NAMALWA (cell line): ENCODE data around the gene SPATA3.
"Not testable (repeated sequence)": the region's sequence is repeated elsewhere in the genome, so short reads cannot be mapped to it uniquely, and the experiment has no call there.

Experiments
- DNase-seq: peaks from one replicate; pipeline ENCODE4 v3.0.0-alpha.2; 2015; ENCODE audit warnings: low spot score

Gene SPATA3

DNA sequence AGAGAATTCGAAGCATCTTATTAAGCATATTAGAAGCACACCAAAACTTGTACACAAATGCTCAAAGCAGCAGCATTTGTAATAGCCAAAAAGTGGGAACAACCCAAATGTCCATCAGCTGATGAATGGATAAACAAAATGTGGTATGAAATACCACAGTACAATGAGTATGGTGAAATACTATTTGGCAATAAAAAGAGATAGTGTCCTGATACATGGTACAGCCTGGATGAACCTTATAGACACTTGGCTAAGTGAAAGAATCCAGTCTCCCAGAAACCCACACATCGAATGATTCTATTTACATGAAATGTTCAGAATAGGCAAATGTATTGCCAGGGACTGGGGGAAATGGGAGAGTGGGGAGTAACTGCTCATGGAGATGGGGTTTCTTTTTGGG, 3.0 kb downstream of the SPATA3 start:
- no peak for DNase-seq

DNA sequence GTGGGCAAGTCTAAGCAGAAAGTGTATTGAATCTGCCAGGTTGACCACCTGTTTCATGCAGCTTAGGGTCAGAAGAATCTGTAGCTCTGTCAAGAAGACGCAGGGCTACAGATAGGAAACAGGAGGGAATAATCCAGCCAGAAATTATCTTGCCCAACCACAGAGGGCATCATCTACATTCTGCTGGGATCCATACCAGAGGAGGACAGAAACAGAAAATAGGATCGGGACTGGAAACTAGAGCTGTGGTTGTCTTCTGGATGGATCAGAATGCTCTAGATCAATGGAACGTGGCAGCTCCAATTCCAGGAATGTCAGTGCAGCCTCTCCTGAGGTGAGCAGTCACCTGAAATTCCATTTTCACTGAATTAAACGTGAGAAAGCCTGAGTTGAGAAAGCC, 3.6 kb downstream of the SPATA3 start:
- DNase-seq = no peak

DNA sequence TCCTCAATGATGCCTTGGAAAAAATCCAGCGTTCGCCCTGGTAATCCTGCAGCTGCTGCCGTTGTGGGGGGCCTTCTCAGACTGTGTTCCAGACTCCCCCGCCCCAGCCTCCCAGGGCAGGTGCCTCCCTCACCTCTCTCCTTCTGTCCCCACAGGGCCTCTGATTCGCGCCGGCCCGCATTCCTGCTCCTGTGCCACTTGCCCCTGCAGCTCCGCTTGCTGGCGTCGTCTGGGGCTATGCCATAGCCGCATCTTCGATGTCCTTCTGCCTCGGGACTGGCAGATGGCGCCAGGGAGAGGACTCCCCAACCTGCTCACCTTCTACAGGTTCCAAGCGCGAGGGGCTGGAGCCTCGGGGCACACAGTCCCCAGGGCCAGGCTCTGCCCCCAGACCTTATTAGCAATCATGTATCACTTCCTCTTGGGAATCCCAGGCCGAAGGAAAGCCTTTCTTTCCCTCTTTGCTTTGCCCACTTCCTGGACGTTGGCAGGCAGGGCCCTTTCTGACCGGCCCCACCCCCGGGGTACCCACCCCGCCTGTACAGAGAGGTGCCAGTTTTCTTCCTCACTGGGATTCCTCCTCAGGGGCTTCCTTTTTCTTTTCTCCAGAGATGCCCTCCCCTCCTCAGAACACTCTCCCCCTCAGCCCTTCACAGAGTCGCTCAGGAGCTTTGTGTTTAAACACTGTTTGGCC, 4.4 kb downstream of the SPATA3 start:
- no peak for DNase-seq

DNA sequence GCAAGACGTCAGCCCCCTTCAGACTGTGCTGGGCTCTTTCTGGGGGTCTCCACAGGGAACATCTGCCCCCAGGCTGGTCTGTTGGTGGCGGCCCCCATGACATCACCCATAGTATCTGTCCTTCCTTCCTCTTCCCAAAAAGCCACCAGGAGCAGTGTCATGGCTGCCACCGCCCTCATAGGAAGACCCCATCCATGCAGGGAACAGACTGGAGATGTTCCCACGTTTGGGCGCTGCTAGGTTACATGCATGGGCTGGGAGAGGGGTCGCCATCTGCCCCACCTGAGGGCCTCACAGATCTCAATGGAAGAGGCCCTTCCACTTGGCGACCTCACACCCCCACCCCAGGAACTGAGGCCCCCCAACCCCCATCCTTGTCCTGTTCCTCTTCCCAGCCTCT, 5.1 kb downstream of the SPATA3 start:
- no peak for DNase-seq

DNA sequence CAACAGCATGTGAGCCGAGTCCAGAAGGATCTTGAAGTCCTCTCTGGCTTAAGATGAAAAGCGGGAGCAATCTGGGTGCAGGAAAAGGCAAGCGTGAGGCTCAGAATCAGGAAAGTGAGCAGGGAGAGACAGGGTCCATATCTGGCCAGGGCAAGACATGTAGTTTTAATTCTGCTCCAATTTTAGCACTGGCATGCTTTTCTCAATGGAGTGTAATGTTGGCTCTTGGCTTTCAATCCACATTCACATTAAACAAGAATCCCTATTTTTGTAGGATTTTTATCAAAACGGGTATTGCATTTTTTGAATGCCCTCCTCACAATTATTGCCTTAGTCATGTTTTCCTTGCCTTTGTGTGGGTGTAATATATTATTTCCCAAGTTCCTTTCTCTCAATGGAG, 6.0 kb downstream of the SPATA3 start:
- no peak for DNase-seq

DNA sequence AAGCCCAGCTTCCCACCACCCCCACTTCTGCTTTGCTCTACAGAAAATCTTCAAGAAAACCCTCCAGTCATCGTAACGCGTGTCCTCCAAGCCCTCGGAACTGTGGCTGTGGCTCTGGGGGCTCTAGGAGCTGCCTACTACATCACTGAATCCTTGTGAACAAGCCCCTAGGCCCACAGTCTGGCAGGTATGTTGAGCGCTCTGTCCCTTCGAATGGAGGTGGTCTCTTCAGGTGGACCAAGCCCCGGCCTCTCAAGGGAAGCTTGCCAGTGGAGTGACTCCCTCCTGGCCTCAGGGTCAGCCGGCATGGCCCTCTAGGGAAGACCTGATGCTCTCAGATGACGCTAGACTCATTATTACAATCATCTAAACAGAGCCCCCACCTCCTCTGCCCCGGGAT, 6.7 kb downstream of the SPATA3 start:
- DNase-seq = no peak

DNA sequence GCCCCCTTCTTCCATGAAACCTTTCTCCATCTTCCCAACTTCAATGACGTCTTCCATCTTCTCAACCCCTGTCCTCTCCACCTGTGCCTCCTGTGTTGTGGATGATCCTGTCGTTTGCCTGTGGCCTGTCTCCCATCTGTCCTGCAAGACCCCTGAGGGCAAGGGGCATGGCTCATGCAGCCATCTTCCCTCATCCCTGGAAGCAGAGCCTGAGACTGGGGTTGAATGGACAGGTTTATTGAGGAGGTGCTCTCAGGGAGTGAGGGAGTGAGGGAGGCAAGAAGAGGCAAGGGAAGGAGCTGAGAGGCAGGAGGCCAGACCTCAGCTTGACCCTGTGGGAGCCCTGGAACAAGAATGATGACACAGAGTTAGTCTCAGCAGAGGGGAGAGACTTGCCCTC, 7.3 kb downstream of the SPATA3 start:
- no peak for DNase-seq

DNA sequence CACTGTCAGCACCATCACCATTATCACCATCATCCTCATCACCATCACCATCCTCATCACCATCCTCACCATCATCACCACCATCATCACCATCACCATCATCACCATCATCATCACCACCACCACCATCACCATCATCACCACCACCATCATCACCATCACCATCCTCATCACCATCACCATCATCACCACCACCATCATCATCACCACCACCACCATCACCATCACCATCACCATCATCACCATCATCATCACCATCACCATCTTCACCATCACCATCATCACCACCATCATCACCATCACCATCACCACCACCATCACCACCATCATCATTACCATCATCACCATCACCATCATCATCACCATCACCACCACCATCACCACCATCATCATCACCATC, 9.0 kb downstream of the SPATA3 start:
- not testable (repeated sequence) for DNase-seq

DNA sequence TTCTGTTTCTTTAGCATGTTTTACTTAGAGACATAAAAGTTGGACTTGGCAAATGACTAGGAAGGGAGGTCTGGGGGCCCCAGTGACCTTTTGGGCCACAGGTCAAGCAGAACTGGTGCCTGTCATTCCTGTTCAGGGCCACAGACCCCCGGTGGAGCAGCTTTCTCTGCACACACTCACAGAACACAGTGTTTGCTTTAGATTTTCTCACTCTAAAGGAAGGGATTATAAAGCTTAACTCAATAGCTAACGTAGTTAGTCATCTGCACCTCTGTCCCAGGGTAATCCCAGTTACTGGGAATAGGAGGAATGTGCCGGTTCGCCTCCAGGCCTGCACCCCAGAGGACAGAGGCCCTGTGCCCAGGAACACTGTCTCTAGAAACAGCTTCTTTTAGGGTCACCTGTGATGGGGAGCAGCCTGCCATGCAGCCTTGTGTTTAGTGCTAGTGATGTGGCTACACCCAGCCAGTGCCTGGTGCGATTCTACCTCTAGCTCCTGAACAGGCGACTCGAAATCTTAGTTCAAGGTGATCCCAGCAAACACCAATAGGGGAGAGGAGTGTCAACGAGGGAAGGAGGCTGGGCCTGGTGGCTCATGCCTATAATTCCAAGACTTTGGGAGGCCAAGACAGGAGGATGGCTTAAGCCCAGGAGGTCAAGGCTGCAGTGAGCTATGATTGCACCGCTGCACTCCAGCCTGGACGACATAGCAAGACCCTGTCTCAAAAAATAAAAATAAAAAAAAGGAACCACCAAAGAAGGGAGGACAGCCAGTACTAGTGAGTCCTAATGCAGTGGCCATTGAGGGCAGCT, 11.6 kb downstream of the SPATA3 start:
- DNase-seq = no peak

DNA sequence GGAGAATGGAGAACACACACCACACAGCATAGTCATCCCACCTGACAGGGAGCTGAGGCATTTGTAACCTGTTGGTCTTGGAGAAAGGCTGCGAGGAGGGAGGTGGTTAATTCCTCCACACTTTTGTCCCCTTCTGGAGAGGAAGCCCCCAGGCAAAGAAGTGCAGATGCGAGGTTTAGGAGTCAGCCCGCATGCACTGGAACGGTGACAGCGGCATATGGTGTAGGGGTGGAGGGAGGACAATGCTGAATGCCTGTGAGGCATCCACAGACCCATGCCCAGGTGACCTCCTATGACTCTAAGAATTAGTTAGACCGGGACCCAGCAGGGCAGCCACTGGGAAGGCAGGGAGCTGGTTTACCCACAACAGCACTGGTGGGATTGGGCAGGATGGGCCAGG, 12.2 kb downstream of the SPATA3 start:
- no peak for DNase-seq

DNA sequence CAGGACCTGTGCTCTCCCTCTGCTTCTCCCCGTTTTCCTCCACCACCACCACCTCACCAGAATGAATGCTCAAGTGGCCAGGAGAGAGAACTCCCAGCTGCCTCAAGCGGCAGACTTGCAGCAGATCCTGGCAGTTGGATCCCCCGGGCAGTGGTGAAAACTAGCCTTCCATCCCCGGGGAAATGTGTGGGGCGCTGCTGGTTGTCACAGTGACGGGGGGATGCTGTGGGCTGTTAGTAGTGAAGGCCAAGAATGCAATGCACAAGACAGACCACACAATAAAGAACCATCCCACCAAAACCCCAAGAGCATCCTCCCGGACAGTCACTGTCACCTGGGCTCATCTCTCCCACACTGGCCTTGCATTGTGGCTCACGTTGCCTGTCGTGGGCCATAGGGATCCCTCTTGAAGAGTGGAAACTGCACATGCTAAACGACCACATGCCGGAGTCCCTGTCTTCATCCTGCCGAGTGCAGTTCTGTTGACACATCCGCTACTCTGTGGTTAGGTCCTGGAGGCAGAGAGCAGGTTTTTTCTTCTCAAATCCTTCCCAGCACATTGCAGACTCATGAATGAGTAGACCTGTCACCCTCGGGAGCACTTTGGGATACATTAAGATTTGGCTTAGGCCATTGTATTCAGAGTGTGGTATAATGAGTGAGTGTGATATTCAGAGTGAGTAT, 13.5 kb downstream of the SPATA3 start:
- no peak for DNase-seq

DNA sequence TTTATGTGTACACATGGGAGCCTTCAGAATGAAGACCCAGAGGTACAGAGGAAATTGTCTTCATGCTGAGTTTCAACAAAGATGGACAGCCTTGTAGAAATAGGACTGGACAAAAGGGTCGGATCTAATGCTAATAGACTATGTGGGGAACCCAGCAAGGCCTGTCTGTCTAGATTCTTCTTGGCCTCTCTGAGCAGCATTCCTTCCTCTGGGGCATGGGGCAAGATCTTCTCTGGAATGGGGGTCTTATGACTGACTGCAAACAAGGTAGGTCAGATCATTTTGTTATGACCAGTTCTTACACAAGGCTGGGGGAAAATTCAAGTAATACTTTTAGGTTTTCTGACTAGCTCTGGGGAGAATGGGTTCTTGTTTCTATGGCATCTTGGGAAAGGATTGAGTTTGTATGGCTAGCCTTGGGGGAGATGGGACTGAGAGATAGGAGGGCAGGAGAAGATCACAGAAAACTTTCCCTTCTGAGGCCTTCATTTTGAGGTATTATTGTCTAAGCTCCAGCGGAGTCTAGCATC, 14.3 kb downstream of the SPATA3 start:
- no peak for DNase-seq

DNA sequence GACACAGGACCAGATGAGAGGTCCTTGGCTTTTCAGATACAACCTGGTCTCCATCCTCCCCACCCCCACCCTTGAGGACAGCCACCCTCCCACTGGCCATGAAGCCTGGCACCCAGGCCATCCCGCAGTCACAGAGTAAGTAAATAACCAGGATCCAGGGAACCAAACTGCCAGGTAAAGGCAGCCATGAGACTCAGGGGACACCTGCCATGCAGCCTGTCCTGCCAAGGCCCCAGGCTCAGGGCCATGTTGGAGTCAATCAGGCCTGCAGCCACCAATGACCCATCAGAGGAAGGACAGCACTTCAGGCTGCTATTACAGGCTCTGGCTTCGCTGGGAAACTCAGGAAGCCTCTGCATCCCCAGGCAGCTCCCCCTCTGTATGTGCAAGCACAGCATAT, 15.6 kb downstream of the SPATA3 start:
- DNase-seq = no peak

DNA sequence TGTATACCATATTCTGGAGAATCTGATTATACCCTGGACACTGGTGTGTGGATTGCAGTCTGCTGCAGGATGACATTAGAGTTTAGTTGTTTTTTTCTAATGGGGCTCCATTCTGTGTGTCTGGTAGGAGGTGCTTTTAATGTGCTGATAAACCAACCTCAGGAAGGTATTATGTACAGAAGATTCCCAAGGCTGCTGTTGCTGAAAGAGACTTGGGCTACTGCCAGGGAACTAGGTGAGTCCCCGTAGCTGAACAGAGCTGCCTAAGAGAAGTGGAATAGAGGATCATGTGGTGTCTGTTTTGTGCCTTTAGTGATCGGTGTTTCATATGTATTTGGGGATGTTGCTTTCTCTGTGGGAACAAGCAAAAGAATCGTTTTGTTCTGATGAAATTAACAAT, 16.5 kb downstream of the SPATA3 start:
- no peak for DNase-seq

DNA sequence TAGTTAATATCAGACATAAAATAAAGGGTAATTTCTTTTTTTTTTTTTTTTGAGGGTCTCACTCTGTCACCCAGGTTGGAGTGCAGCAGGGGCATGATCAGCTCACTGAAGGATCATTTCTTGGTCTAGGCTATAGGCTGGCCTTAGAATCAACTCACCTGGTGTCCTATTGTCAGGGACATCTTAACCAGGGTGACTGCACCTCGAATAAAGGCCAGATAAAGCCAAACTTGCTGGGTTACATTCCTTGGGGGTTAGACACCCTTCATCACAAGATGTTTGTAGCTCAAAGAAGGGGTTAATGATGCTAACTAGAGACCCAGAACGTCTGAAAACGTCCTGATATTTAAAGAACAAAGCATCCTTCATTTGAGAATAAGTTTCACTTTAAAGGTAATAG, 17.9 kb downstream of the SPATA3 start:
- no peak for DNase-seq

DNA sequence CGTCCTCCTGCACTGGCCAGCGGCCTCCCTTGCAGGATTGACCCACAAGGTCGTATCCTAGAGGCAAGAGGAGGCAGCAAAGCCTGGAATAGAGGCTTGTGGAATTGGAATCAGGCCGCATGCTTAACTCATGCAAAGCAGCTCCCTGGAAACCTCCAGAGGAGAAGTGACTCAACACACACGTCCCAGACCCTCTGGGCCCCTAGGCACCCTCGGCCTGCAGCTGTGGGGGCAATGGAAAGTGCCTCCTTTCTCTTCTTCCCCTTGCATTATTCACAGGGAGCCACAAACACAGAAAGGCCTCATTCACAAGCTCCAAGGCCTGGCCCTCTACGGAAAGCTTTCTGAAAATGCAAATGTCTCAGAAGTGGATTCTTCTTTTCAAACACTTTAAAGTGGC, 19.6 kb downstream of the SPATA3 start:
- DNase-seq = no peak

DNA sequence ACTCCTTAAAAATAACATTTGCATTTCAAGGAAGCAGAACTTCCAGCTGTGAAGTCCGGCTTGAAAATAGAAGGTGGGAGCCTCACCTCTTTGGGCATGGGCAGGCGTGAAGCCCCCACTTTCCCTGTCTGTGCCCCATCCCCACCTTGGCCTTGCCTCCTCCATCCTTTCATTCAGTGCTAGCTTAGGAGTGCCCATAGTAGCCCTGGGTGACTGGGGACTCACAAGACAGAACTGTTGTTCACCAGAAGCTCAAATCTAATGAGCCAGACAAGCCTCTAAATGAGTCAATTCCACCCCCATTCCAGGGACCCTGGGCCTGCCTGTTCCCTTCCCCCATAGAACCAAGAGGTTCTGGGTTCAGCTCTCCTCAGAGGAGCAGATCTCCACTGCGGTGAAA, 20.0 kb downstream of the SPATA3 start:
- DNase-seq = no peak

DNA sequence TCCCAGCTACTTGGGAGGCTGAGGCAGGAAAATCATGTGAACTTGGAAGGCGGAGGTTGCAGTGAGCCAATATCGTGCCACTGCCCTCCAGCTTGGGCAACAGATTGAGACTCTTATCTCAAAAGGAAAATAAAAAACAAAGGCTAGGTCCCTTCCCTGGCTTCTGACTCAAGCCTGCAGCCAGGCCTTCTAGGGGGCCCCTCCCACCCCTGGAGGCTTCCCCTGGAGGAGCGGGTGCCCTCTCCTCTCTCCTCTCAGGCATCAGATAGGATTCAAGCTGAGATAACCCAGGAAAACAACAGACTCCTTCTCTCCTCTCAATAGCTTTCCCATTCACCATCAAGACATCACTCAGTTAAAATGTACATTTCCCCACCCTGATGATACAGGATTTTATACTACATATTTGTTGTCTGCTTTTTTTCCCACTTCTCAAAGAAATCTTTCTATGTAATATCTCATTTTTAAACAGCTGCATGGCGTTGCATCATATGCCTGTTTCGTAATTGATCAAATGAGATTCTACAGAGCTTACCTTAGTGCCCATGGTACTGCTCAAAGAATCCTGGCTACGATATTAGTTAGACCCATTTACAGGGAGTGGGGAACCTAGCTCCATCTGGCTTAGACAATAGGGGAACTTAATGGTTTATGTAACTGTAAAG, 20.8 kb downstream of the SPATA3 start:
- DNase-seq = no peak

DNA sequence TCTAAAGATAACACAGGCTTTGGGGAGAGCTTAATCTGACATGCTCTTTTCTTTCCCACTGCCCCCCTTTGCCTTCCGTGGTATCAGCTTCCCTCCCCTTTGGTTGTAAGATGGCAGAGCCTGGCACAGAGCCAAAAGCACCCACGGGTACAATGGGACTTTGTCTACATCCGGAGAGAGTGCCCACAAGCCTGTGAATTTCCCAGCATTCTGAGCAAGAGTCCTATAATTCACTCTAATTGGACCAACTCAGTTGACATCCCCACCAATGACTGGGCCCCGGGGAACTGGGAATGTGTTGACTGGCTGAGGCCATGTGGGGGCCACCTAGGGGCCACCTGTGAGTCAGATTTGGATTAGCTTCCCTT, 21.3 kb downstream of the SPATA3 start:
- DNase-seq = no peak

DNA sequence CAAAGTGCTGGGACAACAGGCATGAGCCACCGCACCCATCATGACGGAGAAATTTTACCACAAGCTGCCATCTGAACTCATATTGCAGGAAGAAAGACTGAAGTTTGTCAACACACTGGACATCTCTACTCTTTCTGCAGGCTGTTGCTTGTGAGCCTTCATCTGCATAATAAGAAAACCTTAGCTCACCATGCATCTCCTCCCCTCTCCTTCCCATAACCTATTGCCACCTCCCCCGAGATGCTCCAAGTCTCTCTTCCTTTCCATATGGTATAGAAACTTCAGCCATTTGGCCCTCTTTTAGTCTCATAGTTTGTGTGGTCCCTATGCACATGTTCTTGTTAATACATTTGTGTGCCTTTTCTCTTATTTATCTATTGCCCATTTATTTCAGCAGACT, 22.3 kb downstream of the SPATA3 start:
- no peak for DNase-seq

DNA sequence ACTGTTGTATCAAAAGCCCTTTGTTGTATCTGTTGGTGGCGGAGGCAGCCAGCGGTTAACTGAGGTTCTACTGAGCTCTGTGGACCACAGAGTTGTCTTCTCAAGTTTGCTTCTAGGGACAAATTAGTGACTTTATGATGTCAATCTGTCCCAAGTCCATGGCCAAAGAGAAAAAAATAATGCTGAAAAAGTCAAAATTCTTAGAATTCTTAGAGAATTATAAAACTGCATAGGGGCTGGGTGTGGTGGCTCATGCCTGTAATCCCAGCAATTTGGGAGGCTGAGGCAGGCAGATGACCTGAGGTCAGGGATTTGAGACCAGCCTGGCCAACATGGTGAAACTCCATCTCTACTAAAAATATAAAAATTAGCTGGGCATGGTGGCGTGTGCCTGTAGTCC, 29.1 kb downstream of the SPATA3 start:
- DNase-seq = not testable (repeated sequence)

DNA sequence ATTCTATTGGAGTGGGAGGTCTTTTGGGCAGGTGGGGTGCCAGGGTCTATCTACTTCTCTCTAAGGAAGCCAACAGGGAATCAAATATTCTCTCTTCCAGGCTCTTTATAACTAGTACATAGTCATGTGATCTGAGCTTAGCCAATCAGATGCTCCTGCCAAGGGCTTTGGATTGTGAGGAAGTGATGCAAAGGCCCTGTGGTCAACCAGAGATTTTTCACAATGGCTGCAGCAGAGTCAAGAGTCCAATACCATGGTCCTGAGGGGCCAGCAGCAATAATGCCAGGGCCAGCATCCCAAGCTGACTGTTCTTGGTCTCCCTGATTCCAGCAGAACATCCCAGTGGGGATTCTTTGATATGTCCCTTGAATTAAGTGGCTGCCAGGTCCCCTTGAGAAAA, 33.0 kb downstream of the SPATA3 start:
- no peak for DNase-seq

DNA sequence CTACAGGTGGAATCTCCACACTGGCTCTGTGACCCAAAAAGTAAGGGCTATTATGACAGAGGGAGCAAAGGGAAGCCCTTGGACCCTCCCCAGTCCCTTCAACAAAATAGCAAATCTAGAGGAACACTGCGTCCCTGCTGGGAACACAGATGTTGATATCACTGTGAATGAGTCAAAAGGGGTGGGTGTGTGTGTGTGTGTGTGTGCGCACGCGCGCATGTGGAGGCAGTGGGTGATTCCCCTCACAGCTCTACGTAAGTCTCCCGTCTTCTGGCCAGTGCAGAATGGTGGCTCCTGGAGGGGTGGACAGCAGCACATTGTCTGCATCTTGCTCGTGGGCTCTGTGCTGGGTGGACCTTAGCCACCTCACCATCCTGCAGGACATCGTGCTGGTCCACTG, 33.6 kb downstream of the SPATA3 start:
- DNase-seq = no peak
